SKM-1 treated with dmso at 0.1 percent for 144 hours (cell line): ENCODE data around the gene SPOCK2.

Source experiments
- DNase-seq: peaks from one replicate; lab custom pipeline; 2025; ENCODE audit not compliant: unreplicated experiment; lab: John Stamatoyannopoulos, UW

Gene SPOCK2

DNA sequence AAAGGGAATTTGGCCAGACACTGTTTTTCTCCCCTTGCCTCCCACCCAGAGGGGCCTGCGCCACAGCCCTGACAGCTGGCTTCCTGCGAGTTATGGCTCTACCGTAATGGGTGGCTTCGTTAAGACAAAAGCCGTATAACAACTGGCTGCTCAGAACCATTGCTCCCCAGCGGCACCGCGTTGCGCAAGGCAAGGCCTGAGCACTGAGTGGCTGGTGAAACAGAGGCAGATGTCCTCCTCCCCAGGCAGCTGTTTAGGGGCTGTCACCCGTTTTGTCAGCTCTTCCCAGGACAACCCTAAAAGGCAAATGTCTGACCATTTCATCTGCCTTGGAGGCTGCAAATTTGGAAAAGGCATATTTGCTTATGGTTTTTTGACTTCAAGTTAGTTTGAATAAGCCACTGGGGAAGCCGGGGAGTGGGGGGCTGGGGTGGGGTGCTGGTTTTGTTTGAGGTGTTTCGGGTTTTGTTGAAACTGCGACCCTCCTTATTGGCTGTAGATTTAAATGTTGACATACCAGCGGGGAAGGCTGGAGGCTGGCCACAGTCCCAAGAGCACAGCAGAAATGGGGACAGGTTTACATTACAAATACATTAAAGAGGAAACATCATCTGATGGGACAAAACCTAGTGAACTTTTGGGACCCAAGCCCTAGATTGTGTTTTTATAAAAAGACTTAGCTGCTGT, 681 bp upstream of the SPOCK2 start:
- no peak for DNase-seq

DNA sequence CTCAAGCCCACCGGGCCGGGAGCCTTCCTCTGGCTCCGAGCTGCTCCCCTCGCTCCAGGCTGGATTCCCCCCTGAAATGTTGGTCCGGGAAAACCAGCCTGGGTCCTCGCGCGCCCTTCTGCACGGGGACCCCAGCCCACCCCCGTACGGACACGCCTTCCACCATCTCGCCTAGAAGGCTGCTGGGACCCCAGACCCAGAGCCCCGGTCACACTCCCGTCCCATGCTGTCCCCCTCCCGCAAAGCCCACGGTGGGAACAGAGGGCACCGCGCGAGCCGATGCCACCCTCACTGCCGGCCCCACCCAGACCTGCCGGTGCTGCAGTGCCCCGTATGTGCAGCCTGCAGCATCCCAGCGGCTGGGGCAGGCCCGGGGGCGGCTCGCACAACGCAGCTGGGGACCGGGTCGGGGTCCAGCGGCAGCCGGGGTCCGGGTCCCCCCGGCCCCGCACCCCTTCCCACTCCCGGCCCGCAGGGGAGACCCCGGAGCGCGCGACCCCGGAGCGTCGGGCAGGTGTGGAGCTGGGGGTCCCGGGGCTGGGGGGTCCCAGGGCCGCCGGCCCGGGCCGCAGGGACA, 871 bp downstream of the SPOCK2 start:
- no peak for DNase-seq

DNA sequence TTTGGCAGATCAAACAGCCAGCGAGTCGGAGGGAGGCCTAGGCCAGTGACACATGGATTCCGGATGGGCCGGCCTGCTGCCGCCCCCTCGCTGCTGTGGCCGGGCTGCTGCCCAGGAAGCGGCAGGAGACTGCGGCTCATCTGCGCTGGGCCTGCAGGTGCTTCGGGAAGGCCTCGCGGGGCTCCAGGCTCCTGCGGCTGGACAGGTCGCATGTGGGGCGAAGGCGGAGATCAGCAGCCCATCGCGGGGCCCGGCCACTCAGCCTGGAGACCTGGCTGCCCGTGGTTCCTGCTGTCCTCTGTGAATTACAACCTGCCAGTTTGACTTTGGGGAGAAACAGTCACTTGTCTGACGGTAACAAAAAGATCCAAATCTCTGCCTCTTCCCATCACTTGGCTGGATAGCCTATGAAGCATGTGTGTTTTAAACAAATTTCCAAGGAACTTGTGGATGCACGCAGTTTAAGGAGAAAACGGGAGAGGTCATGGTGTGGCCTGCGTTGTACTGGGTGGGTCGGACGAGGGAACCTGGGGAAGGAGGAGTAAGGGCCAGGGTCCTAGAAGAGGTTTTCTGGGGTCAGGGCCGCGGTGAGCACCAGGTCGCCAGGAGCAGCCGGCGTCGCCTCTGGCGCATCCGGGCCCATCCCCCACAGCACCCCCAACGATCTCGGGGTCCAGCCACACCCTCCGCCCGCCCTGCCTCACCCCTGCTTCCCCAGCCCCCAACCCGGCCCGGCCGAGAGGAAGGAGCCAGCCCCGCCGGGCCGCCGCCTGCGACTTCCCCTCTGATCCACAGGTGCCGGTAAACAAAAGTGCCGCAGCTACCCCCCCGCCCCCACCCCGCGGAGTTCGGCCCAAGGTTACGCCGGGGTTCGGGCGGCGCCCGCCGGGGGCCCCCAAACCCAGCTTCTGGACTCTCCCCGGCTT, 1.6 kb downstream of the SPOCK2 start:
- DNase-seq = no peak

DNA sequence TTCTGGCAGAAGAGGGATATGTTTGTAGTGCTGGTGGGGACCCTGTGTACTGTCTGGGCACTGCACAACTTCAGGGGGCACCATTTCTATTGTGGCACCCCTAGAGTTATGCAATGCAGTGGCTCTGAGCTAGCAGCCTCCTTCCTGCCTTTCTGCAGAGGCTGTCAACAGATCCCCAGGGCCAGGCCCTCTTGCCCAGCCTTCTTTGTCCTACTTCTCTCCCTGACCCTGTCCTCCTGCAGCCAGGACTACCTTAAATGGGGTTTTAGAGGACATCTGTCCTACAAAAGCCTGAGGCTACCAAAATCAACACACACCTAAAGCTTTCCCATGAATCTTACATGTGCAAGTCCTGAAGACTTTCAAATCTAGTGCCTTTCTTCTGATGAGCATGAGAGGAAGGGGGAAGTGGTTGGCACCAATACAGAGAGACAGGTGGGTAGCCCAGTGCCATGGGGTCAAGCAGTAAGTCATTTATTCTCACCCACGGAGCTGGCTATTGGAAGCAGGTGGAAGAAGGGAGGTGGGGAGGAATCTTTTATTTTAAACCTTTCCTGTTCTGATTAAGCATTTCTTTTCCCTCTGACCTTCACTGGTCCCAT, 2.4 kb downstream of the SPOCK2 start:
- DNase-seq = no peak

DNA sequence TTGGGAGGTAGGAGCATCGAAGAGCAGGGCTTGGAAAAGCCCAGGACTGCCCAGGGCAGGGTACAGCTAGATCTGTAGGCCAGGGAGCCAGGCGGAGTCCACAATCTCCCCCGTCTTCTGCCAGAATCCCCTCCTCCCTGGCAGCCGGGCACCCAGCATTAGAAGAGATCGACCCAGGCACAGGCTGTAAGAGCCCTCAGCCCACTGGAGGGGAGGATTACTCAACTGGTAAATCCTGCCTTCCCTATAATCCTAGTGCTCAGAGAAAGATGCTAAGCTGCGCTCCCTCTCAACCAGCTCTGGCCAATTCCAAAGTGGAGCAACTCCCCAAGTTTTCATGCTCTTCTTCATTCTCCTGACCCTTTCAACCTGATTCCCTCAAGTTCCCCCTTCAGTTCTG, 3.2 kb downstream of the SPOCK2 start:
- DNase-seq = no peak

DNA sequence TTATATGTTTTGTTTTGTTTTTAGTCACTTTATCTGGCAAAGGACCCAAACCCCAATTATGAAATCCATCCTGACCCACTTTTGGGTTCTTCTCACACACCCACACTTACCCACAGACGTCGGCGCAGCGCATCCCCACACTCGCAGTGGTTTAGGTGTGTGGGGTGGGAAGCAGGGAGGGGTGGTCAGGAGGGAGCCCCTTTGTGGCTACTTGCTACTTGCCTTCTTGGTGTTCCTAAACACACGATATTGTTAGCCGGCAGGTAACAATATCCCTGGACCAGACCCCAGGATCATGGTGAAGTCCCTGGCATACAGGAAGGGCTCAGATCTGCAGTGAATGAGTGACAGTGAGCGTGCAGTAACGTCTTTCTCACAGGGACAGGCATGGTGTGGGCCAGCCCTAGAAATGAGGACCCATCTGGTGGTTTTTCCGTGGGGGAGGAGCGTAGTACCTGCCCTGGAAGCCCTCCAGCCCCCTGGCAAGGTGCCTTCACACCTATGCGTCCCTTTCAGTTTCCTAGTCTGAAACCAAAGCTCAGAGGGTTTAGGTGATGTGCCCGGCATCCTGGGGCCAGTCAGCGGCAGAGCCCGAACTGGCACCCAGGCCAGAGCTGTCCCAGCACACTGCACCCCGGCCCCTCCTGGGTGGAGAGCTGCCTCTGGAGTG, 4.4 kb downstream of the SPOCK2 start:
- no peak for DNase-seq

DNA sequence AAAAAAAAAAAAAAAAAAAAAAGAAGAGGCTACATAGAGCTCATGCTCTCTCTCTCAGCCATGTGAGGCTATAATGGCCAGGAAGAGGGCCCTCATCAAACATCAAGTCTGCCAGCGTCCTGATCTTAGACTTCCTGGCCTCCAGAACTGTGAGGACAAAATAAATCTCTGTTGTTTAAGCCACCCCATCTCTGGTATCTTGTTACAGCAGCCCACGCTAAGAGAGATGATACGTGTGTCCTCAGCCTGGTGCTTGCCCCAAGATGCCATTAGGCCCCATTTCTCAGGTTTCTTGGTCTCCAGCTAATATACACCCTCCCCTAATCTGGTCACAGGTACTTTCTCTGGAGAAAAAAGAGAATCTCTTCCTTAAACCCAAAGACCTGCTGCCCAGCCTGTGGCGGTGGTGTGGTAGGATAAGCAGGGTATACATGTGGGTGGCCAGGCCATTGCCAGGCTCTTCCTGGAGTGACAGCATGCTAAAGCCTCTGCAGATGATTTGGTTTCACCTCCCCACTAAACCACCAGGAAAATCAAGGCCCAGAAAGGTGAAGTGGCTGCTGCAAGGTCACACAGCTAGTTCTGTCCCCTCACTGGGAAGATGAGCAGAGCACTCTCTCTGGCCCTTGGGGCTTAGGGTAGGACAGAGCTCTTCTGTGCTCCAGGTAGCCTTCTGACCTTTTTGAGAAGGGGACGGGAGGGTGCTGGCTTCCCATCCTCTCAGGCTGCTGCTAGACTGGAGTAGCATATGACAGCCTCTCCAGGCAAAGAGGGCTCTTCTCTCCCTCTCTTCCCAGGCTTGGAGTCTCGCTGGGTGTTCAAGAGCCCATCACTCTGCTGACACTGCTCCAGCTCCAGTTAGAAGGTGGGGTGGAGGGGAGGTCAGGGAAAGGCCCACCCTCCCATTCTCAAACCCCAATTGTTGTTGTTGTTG, 5.2 kb downstream of the SPOCK2 start:
- DNase-seq = no peak

DNA sequence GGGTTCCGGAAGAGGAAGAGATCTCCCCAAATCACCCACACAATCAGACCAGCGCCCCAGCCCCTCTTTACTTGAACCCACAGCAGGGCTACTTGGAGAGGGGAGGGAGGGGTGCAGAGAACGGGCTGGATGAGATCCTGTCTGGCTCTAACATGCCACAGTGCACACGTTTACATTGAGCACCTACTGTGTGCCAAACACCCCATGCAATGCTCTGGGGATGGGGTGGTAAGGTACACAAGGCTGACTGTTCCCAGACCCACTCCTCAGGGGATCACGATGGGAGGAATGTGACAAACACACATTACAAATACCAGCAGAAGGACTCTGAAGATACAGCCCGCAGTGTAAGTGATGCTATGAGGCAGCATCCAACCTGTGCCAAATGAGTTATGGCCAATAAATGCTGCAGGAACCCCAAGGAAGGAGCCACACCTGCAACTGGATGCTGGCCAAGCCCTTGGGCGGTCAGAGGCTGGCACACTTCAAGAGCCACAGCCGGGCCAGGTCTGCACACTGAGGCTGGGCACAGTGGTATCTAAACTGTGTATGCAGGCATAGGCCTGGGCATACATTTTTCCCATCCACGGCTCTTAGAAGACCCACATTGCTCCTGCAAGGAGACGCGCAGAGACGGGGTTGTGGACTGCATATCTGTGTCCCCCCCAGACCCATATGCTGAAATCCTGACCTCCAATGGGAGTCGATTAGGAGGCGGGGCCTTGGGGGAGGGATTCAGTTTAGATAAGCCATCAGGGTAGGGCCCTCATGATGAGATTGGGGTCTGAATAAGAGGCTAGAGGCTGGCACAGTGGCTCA, 6.4 kb downstream of the SPOCK2 start:
- no peak for DNase-seq

DNA sequence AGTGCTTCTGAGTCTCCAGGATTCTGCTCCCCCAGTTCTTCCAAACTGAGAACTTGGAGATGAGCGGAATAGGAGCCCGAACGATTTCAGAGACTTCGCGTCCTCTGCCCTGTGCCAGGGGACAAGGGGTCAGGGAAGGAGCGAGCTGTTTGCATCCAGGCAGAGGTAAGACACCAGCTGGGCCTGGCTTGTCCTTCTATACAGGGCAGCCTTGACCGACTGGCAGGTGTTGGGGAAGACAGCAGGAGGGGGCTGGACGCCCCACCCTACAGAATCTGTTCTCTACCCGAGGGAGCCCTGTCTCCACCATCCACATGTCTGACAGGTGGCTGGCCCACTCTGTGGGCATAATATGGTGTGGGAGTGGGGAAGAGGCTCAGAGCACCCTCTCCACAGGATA, 7.1 kb downstream of the SPOCK2 start:
- no peak for DNase-seq

DNA sequence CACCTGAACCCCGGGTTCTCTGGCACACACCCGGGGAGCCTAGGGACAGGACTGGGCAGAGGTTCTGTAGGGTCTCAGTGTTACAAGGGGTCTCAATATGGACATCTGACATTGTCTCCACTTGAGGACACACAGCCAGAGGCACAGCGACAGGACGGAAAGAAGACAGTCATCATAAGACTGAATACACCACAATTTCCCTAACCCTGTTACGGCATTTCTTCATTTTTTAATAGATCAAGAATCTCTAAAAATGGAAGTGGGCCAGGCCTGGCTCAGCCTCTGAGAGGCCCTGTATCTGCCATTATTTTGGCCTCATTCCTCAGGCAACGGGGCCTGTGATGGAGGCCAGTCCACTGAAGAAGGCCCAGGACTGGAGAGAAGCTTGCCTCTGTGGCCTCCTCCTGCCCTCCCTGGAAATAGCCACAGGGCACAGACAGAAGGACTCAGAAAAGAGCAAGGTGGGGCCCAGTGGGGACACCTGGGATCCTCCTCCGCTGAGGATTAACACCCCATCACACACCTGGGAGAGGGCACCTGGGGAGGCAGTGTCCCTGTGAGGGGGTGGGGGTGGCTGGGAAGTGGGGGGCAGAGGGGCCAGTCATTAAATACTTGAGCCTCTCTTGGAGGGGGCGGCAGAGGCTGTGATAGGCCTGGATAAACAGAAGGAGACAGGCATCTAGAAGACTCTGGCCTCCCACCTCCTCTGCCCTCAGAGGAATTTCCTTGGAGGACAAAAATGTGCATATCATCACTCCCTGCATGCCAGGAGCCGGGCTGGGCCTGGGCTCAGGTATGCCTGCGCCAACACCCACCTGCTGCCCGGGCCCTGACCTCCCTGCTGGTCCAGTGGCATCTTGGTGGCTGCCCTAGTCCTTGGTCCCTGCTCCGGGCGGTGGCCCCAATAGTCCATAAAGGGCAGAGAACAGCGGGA, 8.0 kb downstream of the SPOCK2 start:
- DNase-seq = no peak

DNA sequence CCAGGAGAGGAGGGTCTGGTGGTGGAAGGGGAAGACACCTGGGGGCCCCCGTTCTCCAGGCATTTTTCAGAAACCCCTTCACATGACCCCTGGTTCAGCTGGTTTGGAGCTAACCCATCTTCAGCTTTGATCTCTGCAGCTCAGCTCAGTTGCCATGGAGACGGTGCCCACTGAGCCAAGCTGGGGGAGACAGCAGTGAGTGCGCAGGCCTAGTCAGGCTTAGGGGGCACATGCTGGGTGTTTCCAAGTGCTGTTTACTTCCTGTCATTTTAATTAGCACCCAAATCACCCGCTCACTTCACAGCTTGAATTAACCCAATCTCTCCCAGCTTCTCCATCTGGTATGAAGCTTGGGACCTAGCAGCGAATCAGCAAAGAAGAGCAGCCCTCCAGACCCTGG, 9.0 kb downstream of the SPOCK2 start:
- DNase-seq = no peak

DNA sequence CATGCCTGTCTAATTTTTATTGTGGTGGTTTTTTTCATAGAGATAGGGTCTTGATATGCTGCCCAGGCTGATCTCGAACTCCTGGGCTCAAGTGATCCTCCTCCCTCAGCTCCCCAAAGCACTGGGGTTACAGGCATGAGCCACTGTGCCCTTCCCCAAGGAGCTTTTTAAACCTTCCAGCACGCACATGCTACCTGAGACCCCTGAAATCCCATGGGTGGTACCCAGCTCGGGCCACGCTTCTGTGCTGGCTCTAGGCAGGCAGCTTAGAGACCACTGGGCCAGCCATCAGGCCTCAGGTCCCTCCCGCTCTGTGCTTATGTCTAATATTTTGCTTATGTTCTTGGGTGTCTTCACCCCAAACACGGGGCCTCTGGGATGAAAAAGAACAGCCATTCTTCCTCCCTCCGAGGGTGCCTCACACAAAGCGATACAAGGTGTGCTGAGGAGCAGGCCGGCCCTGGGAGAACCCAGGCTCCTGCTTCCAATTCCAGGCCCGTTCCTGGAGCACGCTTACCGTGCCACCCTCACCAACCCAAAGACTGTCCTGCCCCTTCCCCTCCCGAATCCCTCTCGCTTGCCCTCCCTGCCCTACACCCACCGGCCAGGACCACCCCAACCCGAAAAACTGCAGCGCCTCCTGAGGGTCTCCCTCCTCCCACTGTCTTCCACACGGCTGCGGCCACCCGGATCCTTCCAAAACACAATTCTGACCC, 10.9 kb downstream of the SPOCK2 start:
- no peak for DNase-seq

DNA sequence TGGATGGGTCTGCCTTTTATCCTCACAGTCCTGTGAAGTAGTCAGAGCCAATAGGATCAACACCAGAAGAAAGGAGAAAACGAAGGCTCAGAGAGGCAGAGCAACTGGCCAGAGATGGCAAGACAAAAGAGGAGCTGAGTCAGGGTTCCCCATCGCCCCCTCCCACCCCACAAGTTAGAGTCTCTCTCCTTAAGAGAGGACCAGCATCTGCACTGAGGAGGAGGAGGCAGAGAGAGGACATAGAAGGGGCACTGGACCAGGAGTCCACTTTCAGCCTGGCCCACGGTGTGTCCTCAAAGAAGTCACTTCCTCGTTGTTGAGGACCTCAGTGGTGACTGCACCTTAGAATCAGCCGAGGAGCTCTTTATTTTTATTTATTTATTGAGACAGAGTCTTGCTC, 11.6 kb downstream of the SPOCK2 start:
- DNase-seq = no peak

DNA sequence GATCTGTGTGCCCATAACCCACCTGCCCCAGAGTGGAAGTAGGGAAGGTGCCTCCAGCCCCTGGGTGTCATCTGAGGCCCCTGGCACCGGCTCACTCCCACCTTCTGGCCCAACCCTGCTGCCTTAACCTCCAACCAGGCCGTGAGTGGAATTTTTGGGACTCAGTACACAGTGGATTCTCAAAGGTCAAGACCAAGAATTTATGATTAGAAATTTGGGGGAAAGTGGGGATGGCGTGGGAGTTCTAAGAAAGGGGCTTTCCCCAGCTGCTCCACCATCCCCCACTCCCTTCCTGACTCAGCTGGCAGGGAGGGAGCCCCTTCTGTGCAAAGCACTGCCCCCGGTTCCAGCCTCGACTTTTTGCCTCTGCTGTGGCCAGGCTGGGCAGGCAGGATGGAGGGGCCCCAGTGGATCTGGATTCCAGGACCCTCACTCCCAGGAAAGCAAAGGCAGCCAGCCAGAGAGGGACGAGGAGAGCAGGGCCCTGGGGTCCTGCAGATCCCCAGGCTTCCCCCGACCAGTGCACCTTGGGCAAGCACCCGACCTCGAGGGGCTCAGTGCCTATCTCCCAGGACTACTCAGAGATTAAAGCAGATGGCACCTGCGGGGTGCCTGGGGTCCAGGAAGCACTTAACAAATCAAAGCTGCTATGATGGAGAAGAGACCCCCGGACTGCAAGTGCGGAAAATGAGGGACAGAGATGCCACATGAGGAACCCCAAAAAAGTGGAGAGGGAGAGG, 12.8 kb downstream of the SPOCK2 start:
- DNase-seq = no peak

DNA sequence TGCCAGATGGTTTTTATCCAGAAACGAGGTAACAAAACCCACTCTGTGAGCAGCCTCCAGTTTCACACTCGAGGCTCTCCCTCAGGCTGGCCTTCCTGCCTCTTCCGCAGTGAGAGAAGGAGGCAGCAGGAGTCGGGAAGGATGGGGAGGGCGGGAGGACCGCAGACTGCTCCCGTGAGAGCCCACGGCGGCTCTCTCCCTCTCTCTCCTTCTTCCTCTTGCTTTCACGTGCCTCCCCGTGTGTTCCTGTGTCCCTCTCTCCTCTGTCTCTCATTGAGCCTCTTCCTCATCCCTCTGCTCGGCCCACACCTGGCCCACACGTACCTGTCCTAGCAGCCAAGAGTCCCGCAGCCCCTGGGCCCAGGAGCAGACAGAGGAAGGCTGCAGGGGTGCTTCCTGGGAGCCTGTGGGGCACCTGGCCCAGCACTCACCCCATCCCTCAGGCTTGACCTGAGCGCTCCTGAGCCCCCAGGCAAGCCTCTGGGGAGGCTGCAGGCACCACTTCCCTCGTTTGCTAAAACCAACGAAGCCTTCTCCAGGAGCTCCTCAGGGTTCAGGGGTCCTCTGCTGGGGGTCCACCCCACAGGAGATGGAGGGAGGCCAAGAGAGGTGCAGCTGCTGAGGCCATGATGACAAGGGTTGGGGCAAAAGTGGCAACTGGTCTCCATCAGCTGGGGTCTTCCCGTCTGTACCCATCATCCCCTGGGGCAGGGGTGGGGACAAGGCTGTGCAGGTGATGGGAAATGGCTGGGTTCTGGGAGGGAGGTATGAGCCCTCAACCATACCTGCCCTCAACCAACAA, 13.6 kb downstream of the SPOCK2 start:
- no peak for DNase-seq
